Smooth muscle cell (in vitro differentiated cells): ENCODE measurements around the gene ATP1A1. TPM values are rescaled to one million over a fixed set of nuclear protein-coding genes. Genes with fewer than 3 reads are reported as not detected.

ENCODE experiments used
- DNase-seq: peaks from one replicate; lab custom pipeline; 2025; ENCODE audit not compliant: unreplicated experiment; lab: John Stamatoyannopoulos, UW
- H2AFZ ChIP-seq: fragments of 200-600 bp; sonication (generic); 2 replicates; pipeline ENCODE4 v1.6.0; 2016; ENCODE audit warnings: antibody characterized with exemption, low read depth, mild to moderate bottlenecking
- H3F3A ChIP-seq: fragments of 200-600 bp; sonication (generic); 2 replicates; pipeline ENCODE4 v1.6.0; 2017; ENCODE audit warnings: antibody characterized with exemption, low read depth
- H3K27ac ChIP-seq: fragments of 200-600 bp; sonication (generic); 2 replicates; pipeline ENCODE4 v1.5.1; 2016; ENCODE audit warnings: low read depth, mild to moderate bottlenecking
- H3K27me3 ChIP-seq: fragments of 200-600 bp; sonication (generic); 2 replicates; pipeline ENCODE4 v1.6.1; 2016; ENCODE audit warnings: low read depth, mild to moderate bottlenecking
- H3K36me3 ChIP-seq: fragments of 200-600 bp; sonication (generic); 2 replicates; pipeline ENCODE4 v1.5.1; 2016; ENCODE audit warnings: low read depth
- H3K4me1 ChIP-seq: fragments of 200-600 bp; sonication (generic); 2 replicates; pipeline ENCODE4 v1.5.1; 2016; ENCODE audit warnings: low read depth
- H3K4me2 ChIP-seq: fragments of 200-600 bp; sonication (generic); 2 replicates; pipeline ENCODE4 v1.6.0; 2016; ENCODE audit warnings: mild to moderate bottlenecking
- H3K4me3 ChIP-seq: fragments of 200-600 bp; sonication (generic); 2 replicates; pipeline ENCODE4 v1.5.1; 2016; ENCODE audit warnings: mild to moderate bottlenecking
- H3K79me2 ChIP-seq: fragments of 200-600 bp; sonication (generic); 2 replicates; pipeline ENCODE4 v1.6.0; 2016; ENCODE audit warnings: low read depth, mild to moderate bottlenecking
- H3K9ac ChIP-seq: fragments of 200-600 bp; sonication (generic); 2 replicates; pipeline ENCODE4 v1.6.0; 2016; ENCODE audit warnings: low read depth
- H3K9me3 ChIP-seq: fragments of 200-600 bp; sonication (generic); replicated peaks from 2 replicates; pipeline ENCODE4 v1.5.1; 2016; ENCODE audit warnings: low read depth
- H4K20me1 ChIP-seq: fragments of 200-600 bp; sonication (generic); 2 replicates; pipeline ENCODE4 v1.6.0; 2016; ENCODE audit warnings: low read depth
- CTCF ChIP-seq: fragments of 200-600 bp; sonication (generic); IDR thresholded peaks from 2 replicates; pipeline ENCODE4 v1.5.1; 2017; ENCODE audit warnings: borderline replicate concordance, mild to moderate bottlenecking, antibody characterized with exemption; ENCODE audit not compliant: insufficient read depth, poor library complexity, severe bottlenecking
- WGBS: methylation state at CpG from one replicate; pipeline ENCODE4 v1.1.7; 2016; ENCODE audit warnings: low lambda C conversion rate; 5-methylcytosine and 5-hydroxymethylcytosine counted together
- polyA plus RNA-seq: library from polyadenylated mRNA; unstranded; fragments of >200 nt; fragmentation: Nextera tagmentation; extraction: Ambion mirVana; gene quantifications from 2 replicates; pipeline ENCODE4 v1.2.1, GENCODE V29; 2016
- total RNA-seq: library from RNA; depleted of rRNA; stranded (reverse); fragments of >200 nt; gene quantifications from 2 replicates; pipeline ENCODE4 v1.2.3, GENCODE V29; 2014

Gene ATP1A1
- total and polyA plus RNA-seq, 2 experiments from 2014 or later, result 75.7 to 104 TPM

DNA sequence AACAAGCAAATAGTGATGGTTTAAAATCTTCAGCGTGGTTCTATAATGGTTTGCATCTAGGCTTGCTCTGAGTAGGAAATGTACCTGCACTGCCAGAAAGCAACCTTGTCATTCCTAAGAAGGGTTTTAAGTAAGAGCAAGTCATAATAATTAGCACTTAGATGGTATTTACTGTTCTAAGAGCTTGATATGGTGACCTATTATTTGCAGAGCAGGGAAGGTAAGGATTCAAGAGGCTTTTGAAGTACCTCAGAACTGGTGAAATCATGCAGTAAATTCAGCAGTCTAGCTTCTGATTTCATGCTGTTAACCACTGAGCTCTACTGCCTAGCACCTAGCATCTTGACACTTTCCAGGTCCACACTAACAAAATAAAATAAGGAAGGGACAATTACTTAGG, 23.7 kb downstream of the ATP1A1 start:
- H3K79me2 ChIP-seq, result no peaks in the 10 kb centered on the region
- H2AFZ ChIP-seq, result no peak overlapping the region
- H4K20me1 ChIP-seq, result peaks cover 57% of the 10 kb centered on the region
- no peak overlapping the region for H3K9ac ChIP-seq
- H3K4me2 ChIP-seq, result no peak overlapping the region
- DNase-seq, result no peak
- 100% methylated on average over 1 of the region's 1 CpG for WGBS
- H3K36me3 ChIP-seq, result peaks cover 42% of the 10 kb centered on the region
- H3K4me3 ChIP-seq, result no peak overlapping the region
- H3K9me3 ChIP-seq, result no peaks in the 10 kb centered on the region
- no peaks in the 10 kb centered on the region for H3K4me1 ChIP-seq
- TF ChIP-seq CTCF, result no peak
- H3F3A ChIP-seq, result peaks cover 5% of the 10 kb centered on the region
- no peak overlapping the region for H3K27ac ChIP-seq
- no peaks in the 10 kb centered on the region for H3K27me3 ChIP-seq

- no peak overlapping the region for H2AFZ ChIP-seq
- no peaks in the 10 kb centered on the region for H3K9me3 ChIP-seq
- H3K4me3 ChIP-seq, result no peak overlapping the region
- no peaks in the 10 kb centered on the region for H3K27me3 ChIP-seq
- peaks cover 36% of the 10 kb centered on the region for H3K36me3 ChIP-seq
- no peak overlapping the region for H3K4me2 ChIP-seq
- no peak overlapping the region for H3K9ac ChIP-seq
- WGBS, result 94% methylated on average over 5 of the region's 5 CpGs
- H3K27ac ChIP-seq, result no peak overlapping the region
- no peaks in the 10 kb centered on the region for H3K79me2 ChIP-seq
- no peak for DNase-seq
- H3K4me1 ChIP-seq, result no peaks in the 10 kb centered on the region
- H3F3A ChIP-seq, result peaks cover 10% of the 10 kb centered on the region
- peaks cover 57% of the 10 kb centered on the region for H4K20me1 ChIP-seq
- no peak for TF ChIP-seq CTCF
These were observed 24.7 kb downstream of the ATP1A1 start for GRCh38 chr1:116397728-116398127.

- Histone ChIP-seq H3K4me3 (no peak overlapping the region), H4K20me1 (peaks cover 68% of the 10 kb centered on the region), H3F3A (peaks cover 14% of the 10 kb centered on the region), H3K79me2 (no peaks in the 10 kb centered on the region), H2AFZ (no peak overlapping the region), H3K4me2 (no peak overlapping the region), H3K27me3 (no peaks in the 10 kb centered on the region), H3K4me1 (no peaks in the 10 kb centered on the region), H3K9me3 (no peaks in the 10 kb centered on the region), H3K27ac (no peak overlapping the region), H3K9ac (no peak overlapping the region), H3K36me3 (peaks cover 26% of the 10 kb centered on the region)
- WGBS, result 100% methylated on average over 6 of the region's 6 CpGs
- DNase-seq, result no peak
- TF ChIP-seq CTCF, result no peak
These were observed 27.7 kb downstream of the ATP1A1 start for GRCh38 chr1:116400780-116401179.

DNA sequence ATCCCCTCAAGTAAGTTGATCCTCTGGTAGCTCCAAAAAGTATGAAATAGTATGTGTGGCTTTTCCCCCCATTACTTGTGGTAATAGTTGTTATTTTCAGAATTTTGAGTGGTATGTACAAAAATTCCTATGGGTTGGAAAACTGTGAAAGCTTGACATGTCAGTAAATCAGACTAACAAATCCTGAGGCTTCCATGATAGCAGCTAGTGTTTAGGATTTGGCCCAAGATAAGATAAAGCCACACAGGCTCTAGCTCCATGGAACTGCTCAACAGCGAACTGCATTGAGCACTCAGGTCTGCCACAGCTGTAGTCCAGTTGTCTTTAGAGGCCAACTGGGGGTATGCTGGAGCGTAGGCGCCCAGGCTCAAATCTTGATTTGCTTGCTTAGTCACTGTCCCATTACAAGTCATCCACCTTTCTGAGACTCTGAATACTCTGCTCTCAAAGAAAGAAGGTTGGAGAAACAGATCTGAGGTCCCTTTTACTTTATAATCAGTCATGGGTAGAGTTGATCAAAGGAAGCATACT, 28.7 kb downstream of the ATP1A1 start:
- peaks cover 17% of the 10 kb centered on the region for H3K36me3 ChIP-seq
- H2AFZ ChIP-seq, result no peak overlapping the region
- H3K4me1 ChIP-seq, result no peaks in the 10 kb centered on the region
- TF ChIP-seq CTCF, result no peak
- H4K20me1 ChIP-seq, result peaks cover 70% of the 10 kb centered on the region
- H3K79me2 ChIP-seq, result no peaks in the 10 kb centered on the region
- peak overlapping the region; percentile 11 for H3K27ac ChIP-seq
- WGBS, result 30% methylated on average over 3 of the region's 3 CpGs
- H3K4me2 ChIP-seq, result peak overlapping the region; percentile 49
- H3K9me3 ChIP-seq, result no peaks in the 10 kb centered on the region
- no peaks in the 10 kb centered on the region for H3K27me3 ChIP-seq
- no peak overlapping the region for H3K4me3 ChIP-seq
- no peak overlapping the region for H3K9ac ChIP-seq
- DNase-seq, result no peak
- peaks cover 14% of the 10 kb centered on the region for H3F3A ChIP-seq
